ENCODE data around the gene CDH4.
"Not testable (repeated sequence)": the region's sequence is repeated elsewhere in the genome, so short reads cannot be mapped to it uniquely, and the experiment has no call there.

Gene CDH4

DNA sequence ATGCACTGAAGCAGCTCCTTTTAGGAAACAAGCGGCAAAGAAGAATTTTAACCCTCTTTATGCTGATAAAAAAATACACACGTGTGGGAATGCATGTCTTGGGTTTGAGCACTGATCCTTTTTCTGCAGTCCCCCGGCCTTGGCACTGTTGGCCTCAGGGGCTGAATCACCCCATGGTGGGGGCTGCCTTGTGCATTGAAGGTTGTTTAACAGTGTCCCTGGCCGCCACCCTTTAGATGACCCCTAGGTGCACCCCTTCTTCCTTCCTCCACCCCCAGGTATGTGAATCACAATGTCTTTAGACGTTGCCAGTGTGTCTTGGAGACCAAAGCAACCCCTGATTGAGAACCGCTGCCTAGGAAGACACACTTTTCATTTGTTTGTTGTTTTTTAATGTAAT, 190.7 kb downstream of the CDH4 start:
- no peak for DNase-seq

- no peak for DNase-seq
These were observed 191.5 kb downstream of the CDH4 start for GRCh38 chr20:61443443-61444126.

DNA sequence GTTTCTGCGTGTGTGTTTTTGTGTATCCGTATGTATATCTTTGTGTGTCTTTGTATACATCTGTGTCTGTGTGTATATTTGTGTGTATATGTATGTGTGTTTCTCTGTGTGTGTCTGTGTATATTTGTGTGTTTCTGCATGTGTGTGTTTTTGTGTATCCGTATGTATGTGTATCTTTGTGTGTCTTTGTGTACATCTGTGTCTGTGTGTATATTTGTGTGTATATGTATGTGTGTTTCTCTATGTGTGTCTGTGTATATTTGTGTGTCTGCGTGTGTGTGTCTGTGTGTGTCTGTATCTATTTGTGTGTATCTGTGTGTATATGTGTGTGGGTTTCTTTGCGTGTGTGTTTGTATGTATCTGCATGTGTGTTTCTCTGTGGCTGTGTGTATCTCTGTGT, 192.6 kb downstream of the CDH4 start:
- DNase-seq, result no peak

GRCh38 chr20:61445138-61445537, 193.1 kb downstream of the CDH4 start:
- DNase-seq, result no peak

DNA sequence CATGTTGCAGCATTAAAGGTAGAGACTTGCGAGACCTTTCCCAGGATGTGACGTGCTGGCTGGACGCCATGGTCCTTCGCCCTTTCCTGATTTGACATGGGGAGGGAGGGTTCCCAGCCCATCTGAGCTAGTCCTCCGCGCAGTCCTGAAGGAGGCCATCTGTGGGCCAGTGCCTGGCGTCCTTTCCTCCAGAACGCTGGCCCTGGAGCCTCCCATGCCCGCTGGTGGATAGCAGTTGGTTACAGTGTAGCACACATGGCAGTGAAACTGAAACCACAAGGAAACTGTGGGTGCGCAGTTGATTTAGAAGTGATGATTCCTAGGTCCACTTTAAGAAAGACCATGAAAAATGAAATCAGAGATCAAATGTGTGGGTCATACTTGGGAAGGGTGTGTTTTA, 193.7 kb downstream of the CDH4 start:
- no peak for DNase-seq

GRCh38 chr20:61447952-61448351, 195.9 kb downstream of the CDH4 start:
- DNase-seq, result no peak

DNA sequence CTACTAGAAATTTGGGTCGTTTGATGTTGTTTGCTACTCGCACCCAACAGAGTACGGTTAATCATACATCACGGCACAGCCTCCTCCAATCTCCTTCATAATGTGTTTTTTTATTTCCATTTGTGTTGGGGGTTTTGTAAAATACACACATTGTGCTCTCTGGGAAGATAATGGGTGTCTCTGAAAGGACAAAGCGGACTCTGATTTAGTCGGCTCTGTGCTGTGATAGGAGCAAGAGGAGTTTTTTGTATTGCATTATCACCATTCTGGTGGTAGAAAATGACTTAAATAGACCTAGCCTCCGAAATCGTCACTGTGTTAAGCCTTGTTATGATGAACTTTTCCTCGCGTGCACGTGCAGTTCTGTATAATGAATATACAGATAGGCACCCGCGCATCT, 196.3 kb downstream of the CDH4 start:
- no peak for DNase-seq

GRCh38 chr20:61449057-61449609, 197.1 kb downstream of the CDH4 start:
- DNase-seq, result no peak

DNA sequence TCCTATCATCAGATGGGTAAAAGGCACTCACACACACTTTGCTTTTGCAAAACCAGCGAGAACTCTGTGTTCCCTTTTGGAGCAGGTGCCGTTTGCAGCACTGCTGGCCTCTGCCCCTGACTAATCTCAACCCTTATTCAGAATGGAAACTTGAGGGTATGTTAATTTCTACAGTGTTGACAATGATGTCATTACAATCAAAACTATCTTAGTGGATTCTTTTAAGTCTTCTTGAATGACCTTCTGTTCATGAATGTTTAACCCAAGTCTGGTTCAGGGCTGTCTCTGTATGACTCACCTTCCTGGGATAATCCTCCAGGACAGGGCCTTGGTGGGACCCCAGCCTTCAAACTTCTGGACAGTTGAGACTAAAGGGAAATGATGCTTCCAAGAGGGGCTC, 197.9 kb downstream of the CDH4 start:
- no peak for DNase-seq

DNA sequence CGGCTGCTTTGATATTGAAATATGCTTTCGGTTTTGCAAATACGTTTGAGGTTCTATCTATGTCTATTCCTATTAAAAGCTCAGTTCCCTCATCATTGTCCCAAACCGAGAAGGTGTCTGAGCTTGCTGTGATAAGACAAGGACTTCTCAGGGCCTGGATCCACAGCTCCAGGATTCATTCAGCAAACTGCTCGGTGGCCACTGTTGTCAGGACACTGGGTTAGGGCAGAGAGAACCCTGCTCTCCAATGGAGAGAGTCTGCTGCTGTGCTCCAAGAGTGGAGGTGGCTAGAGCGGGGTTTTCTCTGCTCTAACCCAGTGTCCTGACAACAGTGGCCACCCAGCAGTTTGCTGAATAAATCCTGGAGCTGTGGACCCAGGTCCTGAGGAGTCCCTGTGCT, 198.5 kb downstream of the CDH4 start:
- no peak for DNase-seq

GRCh38 chr20:61451009-61451408, 198.9 kb downstream of the CDH4 start:
- DNase-seq, result no peak

GRCh38 chr20:61451953-61452352, 199.9 kb downstream of the CDH4 start:
- DNase-seq, result no peak

DNA sequence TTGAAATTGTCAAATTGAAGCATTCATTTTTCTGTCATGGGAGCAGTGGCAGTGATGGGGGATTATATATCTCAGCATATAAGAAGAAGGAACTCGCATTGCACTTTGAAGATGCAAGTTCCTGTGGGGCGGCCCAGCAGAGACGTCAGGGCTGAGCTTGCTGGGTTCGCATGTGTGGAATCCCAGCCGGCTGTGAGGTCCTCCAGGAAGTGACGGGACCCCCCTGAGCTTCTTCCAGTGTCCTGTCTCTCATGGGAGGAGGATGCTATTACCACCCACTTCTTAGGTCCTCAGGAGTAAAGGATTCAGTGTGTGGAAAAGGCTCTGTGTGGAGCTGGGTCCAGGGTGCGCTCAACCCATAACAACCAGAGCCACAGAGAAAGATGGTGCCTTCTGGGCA, 201.2 kb downstream of the CDH4 start:
- no peak for DNase-seq

GRCh38 chr20:61453623-61454022, 201.6 kb downstream of the CDH4 start:
- DNase-seq, result not testable (repeated sequence)

DNA sequence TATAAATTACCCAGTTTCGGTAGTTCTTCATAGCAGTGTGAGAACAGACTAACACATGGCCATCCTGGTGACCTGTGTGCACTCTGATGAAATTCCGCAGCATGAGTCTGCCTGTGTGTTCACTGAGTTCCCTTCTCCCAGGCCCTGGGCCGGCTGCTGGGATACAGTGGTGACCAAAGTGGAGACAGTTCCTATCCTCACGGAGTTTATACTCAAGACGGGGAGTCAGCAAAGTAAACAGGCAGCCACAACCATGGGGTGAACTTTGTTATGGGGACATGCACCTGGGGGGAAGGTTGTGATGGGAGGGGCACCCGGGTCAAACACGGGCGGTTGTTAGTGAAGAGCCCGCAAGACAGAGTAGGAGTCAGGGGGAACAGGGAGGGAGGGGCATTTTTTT, 202.0 kb downstream of the CDH4 start:
- DNase-seq, result no peak

DNA sequence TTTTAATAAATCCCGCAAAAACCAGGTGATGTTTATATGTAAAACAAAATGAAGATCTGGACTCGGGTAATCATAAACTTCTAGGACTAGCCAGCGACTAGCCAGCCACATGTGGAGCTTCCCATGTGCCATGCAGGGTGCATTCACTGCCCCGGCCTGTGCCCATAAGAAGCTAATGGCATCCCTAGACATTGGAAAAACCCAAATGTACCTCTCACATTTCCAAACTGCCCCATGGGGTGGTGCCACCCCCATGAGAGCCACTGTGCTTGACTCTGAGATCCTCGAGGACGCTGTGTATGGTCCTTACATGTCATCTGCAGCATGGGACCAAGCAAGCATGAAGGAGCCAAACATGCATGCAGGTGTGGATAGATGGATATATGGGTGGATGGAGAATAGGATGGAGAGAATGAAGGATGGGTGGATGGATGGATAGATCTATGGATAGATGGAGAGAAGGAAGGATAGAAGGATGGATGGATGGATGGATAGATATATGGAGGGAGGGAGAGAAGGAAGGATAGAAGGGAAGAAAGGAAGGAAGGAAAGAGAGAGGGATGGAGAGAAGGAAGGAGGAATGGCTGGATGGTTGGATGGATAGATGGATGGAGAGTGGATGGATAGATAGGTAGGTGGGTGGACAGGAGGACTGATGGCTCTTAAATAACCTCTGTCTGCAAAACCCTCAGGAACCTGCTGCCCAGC, 203.6 kb downstream of the CDH4 start:
- DNase-seq, result no peak

GRCh38 chr20:61457725-61458124, 205.7 kb downstream of the CDH4 start:
- DNase-seq, result no peak

DNA sequence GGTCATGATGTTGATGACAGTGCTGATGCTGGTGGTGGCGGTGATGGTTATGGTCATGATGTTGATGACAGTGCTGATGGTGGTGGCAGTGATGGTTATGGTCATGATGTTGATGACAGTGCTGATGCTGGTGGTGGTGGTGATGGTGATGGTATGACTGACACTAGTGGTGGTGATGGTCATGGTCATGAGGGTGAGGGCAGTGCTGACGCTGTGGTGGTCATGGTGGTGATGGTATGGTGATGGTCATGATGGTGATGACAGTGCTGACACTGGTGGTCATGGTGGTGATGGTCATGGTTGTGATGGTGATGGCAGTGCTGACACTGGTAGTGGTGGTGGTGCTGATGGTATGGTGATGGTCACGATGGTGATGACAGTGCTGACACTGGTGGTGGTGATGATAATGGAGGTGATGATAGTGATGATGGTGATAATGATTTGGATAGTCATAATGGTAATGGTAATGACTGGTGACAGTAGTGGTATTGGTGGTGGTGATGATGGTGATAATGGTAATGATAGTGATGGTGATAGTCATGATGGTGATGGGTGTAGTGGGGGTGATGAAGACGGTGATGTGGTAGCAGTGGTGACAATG, 206.2 kb downstream of the CDH4 start:
- no peak for DNase-seq

GRCh38 chr20:61459266-61459665, 207.2 kb downstream of the CDH4 start:
- DNase-seq, result no peak

DNA sequence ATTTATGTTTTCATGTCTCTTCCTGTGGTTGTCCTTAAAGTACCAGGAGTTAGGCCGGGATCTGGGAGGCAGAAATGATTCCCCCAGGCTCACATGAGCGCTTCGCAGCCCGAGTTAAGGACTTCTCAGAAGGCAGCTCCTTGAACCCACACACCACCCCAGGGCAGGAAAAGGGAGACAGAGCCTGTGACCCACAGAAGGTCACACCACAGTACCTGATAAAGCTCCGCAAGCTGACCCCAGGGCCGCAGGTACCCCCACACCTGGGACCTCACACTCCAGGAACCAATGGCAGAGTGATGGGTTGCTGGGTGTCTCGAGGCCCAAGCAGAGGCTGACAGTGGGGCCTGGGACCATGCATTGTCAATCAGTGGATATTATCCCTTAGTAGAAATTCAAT, 207.6 kb downstream of the CDH4 start:
- no peak for DNase-seq

DNA sequence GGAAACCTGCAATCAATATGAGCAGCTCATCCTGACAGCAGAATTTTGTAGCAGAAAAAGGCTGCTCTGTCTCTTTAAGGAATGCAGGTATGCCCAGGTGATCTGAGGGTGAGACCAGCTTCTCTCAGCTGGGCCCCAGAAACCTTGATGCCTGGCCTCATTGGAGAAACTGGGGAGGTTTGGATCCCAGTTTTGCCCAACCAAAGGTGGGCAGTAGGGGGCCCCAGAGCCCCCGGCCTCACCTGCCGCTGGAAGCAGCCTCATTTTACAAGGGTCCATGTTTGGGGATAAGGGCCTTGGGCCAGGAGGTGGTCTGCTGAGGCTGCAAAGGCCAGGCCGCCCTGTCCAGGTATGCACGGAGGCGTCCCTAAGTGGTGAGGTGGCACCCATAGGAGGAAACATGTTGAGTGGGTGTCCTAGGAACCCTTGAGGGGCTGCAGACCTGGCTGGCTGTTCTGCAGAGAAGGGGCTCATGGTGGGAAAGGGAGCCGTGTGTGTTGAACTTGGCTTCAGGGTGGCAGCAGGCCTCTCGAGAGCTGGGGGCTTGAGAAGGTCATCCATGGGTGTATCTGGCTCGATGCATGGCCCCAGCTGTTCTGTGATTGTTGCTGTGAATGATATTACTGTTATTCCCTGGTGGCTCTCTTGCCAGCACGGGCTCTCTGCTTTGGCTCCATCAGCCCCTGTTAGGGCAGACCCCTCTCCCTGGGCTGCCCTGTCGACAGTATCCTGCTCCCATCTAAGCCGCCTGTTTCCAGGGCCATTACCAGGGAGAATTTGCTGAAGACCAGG, 208.4 kb downstream of the CDH4 start:
- DNase-seq, result no peak

GRCh38 chr20:61461461-61461860, 209.4 kb downstream of the CDH4 start:
- no peak for DNase-seq
